HG03378 (cell line): Measurements from ENCODE around the gene TAF1A.
"Not testable (repeated sequence)": the region's sequence is repeated elsewhere in the genome, so short reads cannot be mapped to it uniquely, and the experiment has no call there.

Experiments
- ATAC-seq: cut with Tn5 transposase; IDR thresholded peaks from one replicate; pipeline ENCODE4 v1.9.1; 2021; ENCODE audit warnings: mild to moderate bottlenecking, moderate library complexity; ENCODE audit not compliant: unreplicated experiment

TAF1A gene

GRCh38 chr1:222589462-222590302 lies at the start of gene TAF1A:
TSS of gene TAF1A (minus strand) at chr1:222589933.
- peak; percentile 97 for ATAC-seq

- ATAC-seq = no peak
Measured at GRCh38 chr1:222634180-222635013, 44.7 kb upstream of the TAF1A start.

- no peak for ATAC-seq
Measured at GRCh38 chr1:222632749-222633148, 43.0 kb upstream of the TAF1A start.

GRCh38 chr1:222631611-222632208 lies 42.0 kb upstream of the TAF1A start:
- no peak for ATAC-seq

- no peak for ATAC-seq
Measured at GRCh38 chr1:222629921-222630535, 40.3 kb upstream of the TAF1A start.

- ATAC-seq = no peak
Measured at GRCh38 chr1:222627232-222627631, 37.5 kb upstream of the TAF1A start.

GRCh38 chr1:222624214-222624613 lies 34.5 kb upstream of the TAF1A start:
- no peak for ATAC-seq

- no peak for ATAC-seq
Measured at GRCh38 chr1:222623458-222623857, 33.7 kb upstream of the TAF1A start.

GRCh38 chr1:222622765-222623164 lies 33.0 kb upstream of the TAF1A start:
- ATAC-seq = no peak

- ATAC-seq = no peak
Measured at GRCh38 chr1:222620566-222620965, 30.8 kb upstream of the TAF1A start.

GRCh38 chr1:222618880-222619596 lies 29.3 kb upstream of the TAF1A start:
- no peak for ATAC-seq

- ATAC-seq = peak; percentile 39
Measured at GRCh38 chr1:222618001-222618879, 28.5 kb upstream of the TAF1A start, which contains the start of gene MIA3. TSS of gene MIA3 (plus strand) at chr1:222618097. CDS start at chr1:222618111, 14 bp downstream.

- peak; percentile 87 for ATAC-seq
Measured at GRCh38 chr1:222617367-222617951, 27.7 kb upstream of the TAF1A start.

- no peak for ATAC-seq
Measured at GRCh38 chr1:222616525-222616924, 26.8 kb upstream of the TAF1A start.

- no peak for ATAC-seq
Measured at GRCh38 chr1:222613627-222614026, 23.9 kb upstream of the TAF1A start.

- ATAC-seq = no peak
Measured at GRCh38 chr1:222610728-222611127, 21.0 kb upstream of the TAF1A start.

GRCh38 chr1:222609111-222609510 lies 19.4 kb upstream of the TAF1A start:
- not testable (repeated sequence) for ATAC-seq

- no peak for ATAC-seq
Measured at GRCh38 chr1:222606757-222607156, 17.0 kb upstream of the TAF1A start.

- ATAC-seq = no peak
Measured at GRCh38 chr1:222601257-222601656, 11.5 kb upstream of the TAF1A start.
